Measurements from ENCODE around the gene PKIG.

DNA sequence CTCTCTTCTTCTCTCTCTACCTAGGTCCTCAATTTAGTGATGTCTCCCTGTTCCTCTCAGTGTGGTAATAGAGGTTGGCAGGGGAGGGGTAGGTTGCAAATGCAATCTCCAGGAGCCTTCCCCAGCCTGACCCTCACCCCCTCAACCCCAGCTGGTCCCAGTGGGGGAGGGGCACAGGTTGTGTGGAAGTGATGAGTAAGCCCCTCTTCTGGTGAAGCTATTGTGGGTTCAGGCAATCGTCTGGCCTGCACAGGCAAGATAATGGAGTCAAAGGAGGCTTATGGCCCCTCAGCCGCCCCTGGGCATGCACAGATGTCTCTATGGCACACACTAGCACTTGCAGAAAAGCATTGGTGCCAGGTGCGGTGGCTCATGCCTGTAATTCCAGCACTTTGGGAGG is 79.9 kb downstream of the PKIG start:
- TF ChIP-seq, protein P1, sequence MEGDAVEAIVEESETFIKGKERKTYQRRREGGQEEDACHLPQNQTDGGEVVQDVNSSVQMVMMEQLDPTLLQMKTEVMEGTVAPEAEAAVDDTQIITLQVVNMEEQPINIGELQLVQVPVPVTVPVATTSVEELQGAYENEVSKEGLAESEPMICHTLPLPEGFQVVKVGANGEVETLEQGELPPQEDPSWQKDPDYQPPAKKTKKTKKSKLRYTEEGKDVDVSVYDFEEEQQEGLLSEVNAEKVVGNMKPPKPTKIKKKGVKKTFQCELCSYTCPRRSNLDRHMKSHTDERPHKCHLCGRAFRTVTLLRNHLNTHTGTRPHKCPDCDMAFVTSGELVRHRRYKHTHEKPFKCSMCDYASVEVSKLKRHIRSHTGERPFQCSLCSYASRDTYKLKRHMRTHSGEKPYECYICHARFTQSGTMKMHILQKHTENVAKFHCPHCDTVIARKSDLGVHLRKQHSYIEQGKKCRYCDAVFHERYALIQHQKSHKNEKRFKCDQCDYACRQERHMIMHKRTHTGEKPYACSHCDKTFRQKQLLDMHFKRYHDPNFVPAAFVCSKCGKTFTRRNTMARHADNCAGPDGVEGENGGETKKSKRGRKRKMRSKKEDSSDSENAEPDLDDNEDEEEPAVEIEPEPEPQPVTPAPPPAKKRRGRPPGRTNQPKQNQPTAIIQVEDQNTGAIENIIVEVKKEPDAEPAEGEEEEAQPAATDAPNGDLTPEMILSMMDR (IDR thresholded peaks at IDR 0.05; ENCODE audit: insufficient read depth, low read length, poor library complexity, severe bottlenecking), result no peak
- TF ChIP-seq EZH2phosphoT487 (conservative IDR thresholded peaks at IDR 0.05; ENCODE audit: low read length), result no peak
